Retina (tissue), 1 donor: Measurements from ENCODE around the gene MTMR8.
"Not testable (repeated sequence)": the region's sequence is repeated elsewhere in the genome, so short reads cannot be mapped to it uniquely, and the experiment has no call there.

Experiments used
- DNase-seq: peaks from one replicate; pipeline ENCODE4 v3.0.0-alpha.2; 2016

The MTMR8 gene

GRCh38 chrX:64394874-64395567 is at the start of gene MTMR8:
MTMR8 (minus strand) TSS chrX:64395452; CDS start chrX:64395363, 89 bp downstream.
- peak; percentile 84 for DNase-seq

GRCh38 chrX:64439551-64439950 is 44.3 kb upstream of the MTMR8 start:
- DNase-seq, result no peak

GRCh38 chrX:64437665-64438064 is 42.4 kb upstream of the MTMR8 start:
- DNase-seq, result no peak

GRCh38 chrX:64437218-64437617 is 42.0 kb upstream of the MTMR8 start:
- DNase-seq, result no peak

GRCh38 chrX:64428371-64428770 is 33.1 kb upstream of the MTMR8 start:
- no peak for DNase-seq

- no peak for DNase-seq
These were observed 32.5 kb upstream of the MTMR8 start for GRCh38 chrX:64427787-64428186.

- DNase-seq, result no peak
These were observed 32.0 kb upstream of the MTMR8 start for GRCh38 chrX:64427281-64427680.

GRCh38 chrX:64409730-64410129 is 14.5 kb upstream of the MTMR8 start:
- DNase-seq, result not testable (repeated sequence)

- no peak for DNase-seq
These were observed 2.8 kb upstream of the MTMR8 start for GRCh38 chrX:64398088-64398487.

- DNase-seq, result no peak
These were observed 297 bp upstream of the MTMR8 start for GRCh38 chrX:64395568-64395929.

GRCh38 chrX:64394059-64394873 is 986 bp downstream of the MTMR8 start:
- no peak for DNase-seq

- no peak for DNase-seq
These were observed 5.8 kb downstream of the MTMR8 start for GRCh38 chrX:64389489-64389888.

- DNase-seq, result not testable (repeated sequence)
These were observed 14.5 kb downstream of the MTMR8 start for GRCh38 chrX:64380789-64381188.

- no peak for DNase-seq
These were observed 15.3 kb downstream of the MTMR8 start for GRCh38 chrX:64379924-64380323.

GRCh38 chrX:64377753-64378152 is 17.5 kb downstream of the MTMR8 start:
- no peak for DNase-seq

- DNase-seq, result no peak
These were observed 43.2 kb downstream of the MTMR8 start for GRCh38 chrX:64352081-64352480.

GRCh38 chrX:64350521-64350920 is 44.7 kb downstream of the MTMR8 start:
- no peak for DNase-seq

GRCh38 chrX:64350047-64350446 is 45.2 kb downstream of the MTMR8 start:
- no peak for DNase-seq

GRCh38 chrX:64342811-64343210 is 52.4 kb downstream of the MTMR8 start:
- no peak for DNase-seq

GRCh38 chrX:64338296-64338695 is 57.0 kb downstream of the MTMR8 start:
- DNase-seq, result no peak

- no peak for DNase-seq
These were observed 60.8 kb downstream of the MTMR8 start for GRCh38 chrX:64334467-64334866.

GRCh38 chrX:64330284-64330683 is 65.0 kb downstream of the MTMR8 start:
- DNase-seq, result no peak

- DNase-seq, result no peak
These were observed 73.7 kb downstream of the MTMR8 start for GRCh38 chrX:64321507-64321906.

- DNase-seq, result no peak
These were observed 81.6 kb downstream of the MTMR8 start for GRCh38 chrX:64313624-64314023.
